ACC112 (cell line): ENCODE measurements around the gene IQCN.

Experiments
- H2AFZ ChIP-seq: fragments of 200-600 bp; sonication (generic); one replicate; pipeline ENCODE4 v1.6.0; 2017; ENCODE audit warnings: antibody characterized with exemption, low read length; ENCODE audit not compliant: unreplicated experiment
- H3K27ac ChIP-seq: fragments of 200-600 bp; sonication (generic); 2 replicates; pipeline ENCODE4 v1.5.1; 2014; ENCODE audit warnings: low read depth, mild to moderate bottlenecking, antibody characterized with exemption, low read length, moderate library complexity
- H3K27me3 ChIP-seq: fragments of 200-600 bp; sonication (generic); 2 replicates; pipeline ENCODE4 v1.6.1; 2014; ENCODE audit warnings: mild to moderate bottlenecking, antibody characterized with exemption, low read length, moderate library complexity, mixed read lengths; ENCODE audit not compliant: insufficient read depth
- H3K36me3 ChIP-seq: fragments of 200-600 bp; sonication (generic); 2 replicates; pipeline ENCODE4 v1.6.1; 2016; ENCODE audit warnings: mild to moderate bottlenecking, antibody characterized with exemption, low read length, moderate library complexity, mixed read lengths; ENCODE audit not compliant: insufficient read depth
- H3K4me1 ChIP-seq: fragments of 200-600 bp; sonication (generic); one replicate; pipeline ENCODE4 v1.6.1; 2016; ENCODE audit warnings: low read length, mixed read lengths; ENCODE audit not compliant: insufficient read depth, unreplicated experiment, control insufficient read depth
- H3K4me3 ChIP-seq: fragments of 200-600 bp; sonication (generic); 2 replicates; pipeline ENCODE4 v1.5.1; 2014; ENCODE audit warnings: mild to moderate bottlenecking, low read depth, low read length
- H3K79me2 ChIP-seq: fragments of 200-600 bp; sonication (generic); one replicate; pipeline ENCODE4 v1.6.0; 2016; ENCODE audit warnings: low read length; ENCODE audit not compliant: control insufficient read depth, unreplicated experiment, insufficient read depth

The IQCN gene

DNA sequence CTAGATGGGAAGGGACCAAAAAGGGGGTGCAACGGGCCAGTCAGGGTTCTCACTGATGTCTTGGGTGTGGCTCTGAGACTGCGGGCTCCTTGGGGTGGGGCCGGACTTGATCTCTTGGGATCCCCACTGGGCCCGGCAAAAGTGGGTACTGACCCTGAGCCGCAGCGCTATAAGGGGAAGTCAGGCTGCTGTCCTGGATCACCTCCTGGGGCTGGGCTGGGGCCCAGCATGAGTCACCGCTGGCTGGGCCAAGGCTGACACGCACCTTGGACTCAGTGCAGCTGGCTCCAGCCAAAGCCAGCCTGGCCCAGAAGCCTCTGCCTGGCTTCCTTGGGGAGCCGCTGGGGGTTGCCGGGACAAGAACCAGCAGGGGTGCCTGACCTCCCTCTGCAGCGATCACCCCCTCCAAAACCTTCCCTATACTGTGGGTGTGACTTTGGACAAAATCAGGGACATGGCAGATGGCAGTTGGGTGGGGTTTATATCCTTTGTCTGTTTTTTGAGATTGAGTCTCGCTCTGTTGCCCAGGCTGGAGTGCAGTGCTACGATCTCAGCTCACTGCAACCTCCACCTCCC, 617 bp upstream of the IQCN start:
- Histone ChIP-seq H3K27ac (peak overlapping the region; percentile 91), H3K4me1 (peaks cover 25% of the 10 kb centered on the region), H3K4me3 (peak overlapping the region; percentile 49; the same call in 1 of the 2 replicates), H2AFZ (no peak overlapping the region), H3K79me2 (peaks cover 14% of the 10 kb centered on the region), H3K36me3 (peaks cover 5% of the 10 kb centered on the region; the same call in 1 of the 2 replicates), H3K27me3 (no peaks in the 10 kb centered on the region)

DNA sequence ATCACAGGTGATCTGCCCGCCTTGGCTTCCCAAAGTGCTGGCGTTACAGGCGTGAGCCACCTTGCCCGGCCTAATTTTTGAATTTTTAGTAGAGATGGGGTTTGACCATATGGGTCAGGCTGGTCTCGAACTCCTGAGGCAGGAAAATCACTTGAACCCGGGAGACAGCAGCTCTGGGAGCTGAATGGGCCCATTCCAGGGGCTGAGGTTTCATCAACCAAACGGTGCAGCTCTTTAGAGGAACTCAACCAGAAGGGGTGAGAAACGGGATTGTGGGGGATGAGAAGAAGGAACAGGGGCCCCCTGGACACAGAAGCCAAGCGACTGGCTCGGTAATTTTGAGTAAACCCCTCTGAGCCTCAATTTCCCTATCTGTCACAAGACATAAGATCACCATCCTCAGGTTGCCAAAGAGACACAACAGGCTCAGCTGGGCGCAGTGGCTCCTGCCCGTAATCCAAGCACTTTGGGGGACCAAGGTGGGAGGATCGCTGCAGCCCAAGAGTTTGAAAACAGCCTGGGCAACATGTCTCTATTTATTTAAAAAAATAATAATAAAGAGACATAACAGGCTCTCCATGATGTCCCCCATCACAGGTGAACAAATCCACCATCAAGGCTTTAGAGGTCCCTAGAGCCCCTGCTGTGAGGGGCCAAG, 562 bp downstream of the IQCN start:
- H3K4me1 ChIP-seq, result peaks cover 21% of the 10 kb centered on the region
- no peaks in the 10 kb centered on the region for H3K27me3 ChIP-seq
- no peak overlapping the region for H3K4me3 ChIP-seq
- H3K36me3 ChIP-seq, result peaks cover 3% of the 10 kb centered on the region; the same call in 1 of the 2 replicates
- H2AFZ ChIP-seq, result no peak overlapping the region
- H3K27ac ChIP-seq, result peak overlapping the region; percentile 91; the same call in 1 of the 2 replicates
- H3K79me2 ChIP-seq, result peaks cover 6% of the 10 kb centered on the region

DNA sequence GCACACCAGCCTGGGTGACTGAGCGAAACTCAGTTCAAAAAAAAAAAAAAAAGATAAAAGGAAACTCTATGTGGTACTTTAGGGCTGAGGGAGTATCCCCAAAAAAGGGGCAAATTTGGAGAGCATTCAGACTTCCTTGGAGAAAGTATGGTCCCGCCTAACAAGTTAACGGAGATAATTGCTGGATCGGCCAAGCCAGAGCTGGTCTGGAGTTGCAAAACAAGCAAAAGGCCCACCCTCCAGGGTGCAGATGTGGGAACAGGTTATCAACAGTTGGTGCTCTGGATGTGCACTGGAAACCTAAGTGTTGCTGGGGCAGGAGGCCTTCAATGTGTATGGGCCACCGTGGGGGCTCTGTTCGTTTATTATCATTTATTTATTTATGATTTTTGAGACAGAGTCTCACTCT, 2.8 kb downstream of the IQCN start:
- no peak overlapping the region for H2AFZ ChIP-seq
- H3K4me3 ChIP-seq, result no peak overlapping the region
- H3K27ac ChIP-seq, result no peak overlapping the region
- no peaks in the 10 kb centered on the region for H3K79me2 ChIP-seq
- H3K27me3 ChIP-seq, result no peaks in the 10 kb centered on the region
- peaks cover 18% of the 10 kb centered on the region for H3K4me1 ChIP-seq
- no peaks in the 10 kb centered on the region for H3K36me3 ChIP-seq

DNA sequence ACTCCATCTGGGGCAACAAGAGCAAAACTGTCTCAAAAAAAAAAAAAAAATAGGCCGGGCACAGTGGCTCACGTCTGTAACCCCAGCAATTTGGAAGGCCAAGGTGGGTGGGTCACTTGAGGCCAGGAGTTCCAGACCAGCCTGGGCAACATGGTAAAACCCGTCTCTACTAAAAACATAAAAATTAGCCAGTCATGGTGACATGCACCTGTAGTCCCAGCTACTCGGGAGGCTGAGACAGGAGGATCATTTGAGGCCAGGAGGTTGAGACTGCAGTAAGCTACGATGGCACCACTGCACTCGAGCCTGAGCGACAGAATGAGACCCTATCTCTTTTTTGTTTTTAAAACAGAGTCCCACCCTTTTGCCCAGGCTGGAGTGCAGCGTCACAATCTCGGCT, 3.9 kb downstream of the IQCN start:
- H3K4me1 ChIP-seq, result peaks cover 13% of the 10 kb centered on the region
- no peak overlapping the region for H2AFZ ChIP-seq
- no peak overlapping the region for H3K4me3 ChIP-seq
- no peaks in the 10 kb centered on the region for H3K79me2 ChIP-seq
- H3K27me3 ChIP-seq, result no peaks in the 10 kb centered on the region
- no peaks in the 10 kb centered on the region for H3K36me3 ChIP-seq
- H3K27ac ChIP-seq, result no peak overlapping the region

DNA sequence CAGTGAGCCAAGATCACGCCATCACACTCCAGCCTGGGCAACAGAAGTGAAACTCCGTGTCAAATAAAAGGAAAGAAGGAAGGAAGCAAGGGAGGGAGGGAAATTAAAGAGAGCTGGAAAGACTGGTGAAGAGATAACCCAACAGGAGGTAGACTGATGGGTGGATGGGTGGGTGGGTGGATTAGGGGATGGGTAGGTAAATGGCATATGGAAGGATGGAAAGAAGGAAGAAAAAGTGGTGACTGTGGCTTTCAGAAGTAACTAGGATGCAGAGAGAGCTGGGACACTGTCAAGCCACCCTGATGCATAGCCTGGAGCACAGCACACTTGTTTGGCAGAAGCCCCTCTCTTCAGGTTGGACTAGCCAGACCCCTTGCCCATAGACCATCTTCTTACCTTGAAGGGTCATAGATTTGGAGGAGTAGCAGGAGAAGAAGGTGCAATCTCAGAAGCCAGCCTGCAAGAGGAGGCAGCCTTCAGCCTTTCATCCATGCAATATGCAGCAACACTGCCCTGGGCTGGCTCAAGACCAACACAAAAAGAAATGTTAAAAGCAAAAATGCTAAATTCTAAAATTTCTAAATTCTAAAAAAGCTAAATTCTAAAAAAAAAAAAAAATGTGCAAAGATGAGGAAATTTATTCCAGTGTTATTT, 5.1 kb downstream of the IQCN start:
- Histone ChIP-seq H3K27ac (no peak overlapping the region), H3K36me3 (no peaks in the 10 kb centered on the region), H2AFZ (no peak overlapping the region), H3K79me2 (no peaks in the 10 kb centered on the region), H3K27me3 (no peaks in the 10 kb centered on the region), H3K4me1 (peaks cover 2% of the 10 kb centered on the region), H3K4me3 (no peak overlapping the region)

DNA sequence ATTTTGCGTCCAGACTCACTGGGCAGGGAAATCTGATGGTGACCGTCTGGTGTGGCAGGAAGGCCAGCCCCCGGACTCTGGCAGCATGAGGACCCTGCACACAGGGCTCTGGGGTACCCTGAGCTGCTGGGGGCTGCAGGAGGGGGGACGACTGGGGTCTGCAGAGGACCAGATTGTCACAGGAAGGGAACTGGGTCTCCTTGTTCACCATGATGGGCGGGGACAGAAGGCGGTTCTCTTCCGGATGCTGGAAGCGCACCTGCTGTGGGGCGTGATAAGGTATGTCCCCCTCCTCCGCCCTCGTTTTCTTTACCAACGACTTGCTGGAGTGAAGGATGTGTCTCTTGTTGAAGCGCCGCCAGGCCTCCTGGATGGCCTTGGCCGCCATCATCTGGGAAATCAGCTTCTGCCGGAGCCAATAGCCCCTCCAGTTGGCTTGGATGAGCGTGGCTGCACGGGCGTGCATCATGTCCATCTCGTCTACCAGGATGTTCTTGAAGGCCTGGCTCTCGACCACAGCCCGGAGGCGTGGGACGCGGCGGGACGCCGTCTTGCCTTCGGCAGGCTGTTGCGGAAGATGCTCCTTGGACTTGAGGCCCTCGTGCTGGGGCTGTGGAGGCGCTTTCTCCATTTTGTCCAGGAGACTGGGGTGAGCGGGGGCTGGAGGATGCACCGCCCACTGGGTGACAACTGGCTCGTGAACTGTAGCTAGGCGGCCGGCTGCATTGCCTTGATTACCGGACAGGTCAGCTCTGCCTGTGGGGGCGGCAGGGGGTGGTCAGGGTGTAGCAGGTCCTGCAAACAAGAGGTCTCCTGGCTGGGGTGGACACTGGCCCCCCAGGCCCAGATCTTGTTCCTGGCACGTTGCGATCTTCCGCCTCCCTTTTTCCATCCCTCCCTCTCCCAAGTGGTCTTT, 7.2 kb downstream of the IQCN start:
- Histone ChIP-seq H3K27me3 (no peaks in the 10 kb centered on the region), H3K27ac (no peak overlapping the region), H2AFZ (no peak overlapping the region), H3K4me1 (no peaks in the 10 kb centered on the region), H3K36me3 (no peaks in the 10 kb centered on the region), H3K4me3 (no peak overlapping the region), H3K79me2 (no peaks in the 10 kb centered on the region)

DNA sequence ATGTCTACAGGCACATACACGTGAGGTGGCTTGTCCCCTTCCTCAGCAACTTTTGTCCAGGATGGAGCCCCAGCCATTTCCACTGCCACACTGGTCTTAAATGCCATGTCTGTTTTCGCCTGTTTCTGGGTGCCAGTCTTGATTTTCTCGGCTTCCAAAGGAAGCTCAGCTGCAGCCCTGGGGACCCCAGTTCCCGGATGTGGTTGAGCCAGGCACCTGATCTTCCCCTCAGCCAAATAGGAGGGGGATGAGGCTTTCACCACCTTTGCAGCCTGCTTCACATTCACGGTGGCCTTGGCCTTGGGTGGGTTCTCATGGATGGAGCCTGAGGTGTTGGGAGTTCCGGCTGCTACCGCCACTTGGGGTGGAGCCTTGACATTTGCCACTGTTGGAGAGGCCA, 8.7 kb downstream of the IQCN start:
- Histone ChIP-seq H3K27ac (no peak overlapping the region), H3K79me2 (no peaks in the 10 kb centered on the region), H2AFZ (no peak overlapping the region), H3K4me3 (no peak overlapping the region), H3K4me1 (no peaks in the 10 kb centered on the region), H3K36me3 (no peaks in the 10 kb centered on the region), H3K27me3 (no peaks in the 10 kb centered on the region)

DNA sequence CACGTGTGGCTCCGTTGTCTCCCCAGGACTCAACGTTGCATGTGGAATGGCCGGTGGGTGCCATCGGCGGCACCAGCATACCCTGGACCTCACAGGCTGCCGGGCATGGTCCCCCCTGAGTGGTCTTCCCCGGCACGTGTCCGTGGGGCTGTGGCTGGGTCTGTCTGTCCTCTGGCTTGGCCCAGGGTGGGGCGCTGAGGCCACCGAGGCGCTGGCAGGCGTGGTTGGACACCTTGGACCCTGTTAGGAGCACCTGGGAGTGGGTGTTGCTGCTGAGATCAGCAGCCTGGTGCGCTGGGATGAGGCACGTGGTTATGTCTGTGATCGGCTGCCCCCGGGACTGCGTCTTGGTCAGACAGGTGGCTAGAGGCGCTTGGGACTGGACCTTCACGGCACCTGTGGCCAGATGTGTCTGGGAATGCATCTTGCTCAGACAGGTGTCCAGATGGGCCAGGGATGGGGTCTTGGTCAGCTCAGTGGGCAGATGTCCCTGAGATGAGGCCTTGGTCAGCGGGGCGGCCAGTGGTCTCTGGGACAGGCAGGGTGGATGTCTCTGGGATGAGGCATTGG, 9.2 kb downstream of the IQCN start:
- Histone ChIP-seq H3K4me3 (no peak overlapping the region), H2AFZ (no peak overlapping the region), H3K4me1 (no peaks in the 10 kb centered on the region), H3K79me2 (no peaks in the 10 kb centered on the region), H3K27ac (no peak overlapping the region), H3K36me3 (no peaks in the 10 kb centered on the region), H3K27me3 (no peaks in the 10 kb centered on the region)

DNA sequence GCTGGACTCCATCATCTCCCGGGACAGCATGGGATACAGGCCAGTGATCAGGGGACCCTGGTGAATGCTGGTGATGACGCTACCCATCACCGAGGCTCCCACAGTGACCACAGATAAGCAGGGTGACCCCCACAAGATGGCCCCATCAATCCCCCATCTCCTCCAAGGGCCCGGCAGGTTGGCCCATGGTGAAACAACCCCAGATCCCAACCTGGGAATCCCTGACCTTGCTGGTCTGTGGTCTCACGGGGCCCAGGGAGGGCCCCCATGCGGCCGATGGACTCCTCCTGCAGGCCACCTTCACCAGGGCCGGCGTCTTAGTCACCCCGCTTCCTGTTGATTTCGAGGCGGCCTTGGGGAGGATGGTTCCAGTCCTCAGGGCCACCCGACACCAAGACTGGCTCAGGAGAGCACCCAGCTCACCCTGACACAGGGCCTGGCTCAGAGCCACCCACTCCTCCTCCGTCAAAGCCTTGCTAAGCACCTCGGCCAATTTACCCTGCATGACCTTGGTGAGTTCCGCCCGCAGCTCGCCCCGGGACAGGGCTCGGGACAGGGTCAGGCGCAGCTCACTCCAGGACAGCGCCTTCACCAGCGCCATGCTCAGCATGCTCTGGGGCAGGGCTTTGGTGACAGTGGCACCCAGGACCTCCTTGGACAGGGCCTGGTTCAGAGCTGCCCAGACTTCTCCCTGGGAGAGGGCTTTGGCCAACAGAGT, 10.0 kb downstream of the IQCN start:
- H3K79me2 ChIP-seq, result no peaks in the 10 kb centered on the region
- no peak overlapping the region for H3K4me3 ChIP-seq
- H2AFZ ChIP-seq, result no peak overlapping the region

More for the DNA sequence above, 10.0 kb downstream of the IQCN start:
- H3K4me1 ChIP-seq, result no peaks in the 10 kb centered on the region
- H3K27me3 ChIP-seq, result no peaks in the 10 kb centered on the region
- H3K27ac ChIP-seq, result no peak overlapping the region
- H3K36me3 ChIP-seq, result no peaks in the 10 kb centered on the region
